NCI-H446 treated with DMSO at 0.1 percent for 48 hours (cell line): ENCODE results near the gene ZNF630.
"Not testable (repeated sequence)": the region's sequence is repeated elsewhere in the genome, so short reads cannot be mapped to it uniquely, and the experiment has no call there.

Experiments
- DNase-seq: peaks from one replicate; lab custom pipeline; 2025; lab: John Stamatoyannopoulos, UW

ZNF630 gene

DNA sequence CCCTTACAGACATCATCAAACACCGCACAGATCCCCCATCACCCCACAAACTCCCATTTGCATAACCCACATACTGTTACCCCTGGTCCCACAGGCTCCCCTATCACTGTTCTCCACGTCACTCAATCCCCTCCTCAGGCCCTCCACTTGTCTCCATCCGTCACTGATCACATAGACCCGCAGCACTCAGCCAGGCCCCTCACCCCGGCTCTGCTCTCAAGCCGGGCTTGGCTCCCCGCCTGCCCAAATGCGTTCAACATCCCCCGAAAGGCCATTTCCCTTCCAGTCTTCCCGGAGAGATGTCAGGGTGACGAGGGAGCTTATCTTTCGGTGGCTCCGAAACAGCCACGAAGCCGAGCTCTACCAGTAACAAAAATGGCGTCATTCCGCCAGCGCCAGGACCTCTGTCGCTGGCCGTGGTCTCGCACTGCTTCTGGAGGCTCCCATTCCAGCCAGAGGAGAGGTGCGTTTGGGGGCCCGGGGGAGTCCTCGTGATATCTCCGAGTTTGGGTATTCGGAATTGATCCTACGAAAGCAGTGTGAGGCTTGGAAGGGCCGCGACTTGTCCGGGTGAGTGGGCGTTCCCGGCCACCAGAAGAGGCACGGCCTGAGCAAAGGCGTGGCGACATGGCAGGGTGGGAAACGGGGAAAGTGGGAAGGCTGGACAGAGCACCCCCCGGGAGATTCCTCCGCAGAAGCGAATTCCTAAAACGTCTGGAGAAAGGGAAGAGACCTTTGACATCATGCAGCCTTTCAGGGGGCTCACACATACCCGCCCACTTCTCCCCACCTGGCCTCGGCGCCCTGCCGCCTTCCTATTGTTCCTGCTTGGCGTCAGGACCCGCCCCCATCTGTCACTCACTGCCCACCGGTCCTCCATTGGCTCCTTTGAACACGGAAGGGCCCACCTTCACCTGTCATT lies at the start of gene ZNF630:
ZNF630 (minus strand) TSS at position 577 of the 922 bp plus-strand sequence. CDS start 4,754 bp downstream, outside the sequence.
- no peak for DNase-seq

DNA sequence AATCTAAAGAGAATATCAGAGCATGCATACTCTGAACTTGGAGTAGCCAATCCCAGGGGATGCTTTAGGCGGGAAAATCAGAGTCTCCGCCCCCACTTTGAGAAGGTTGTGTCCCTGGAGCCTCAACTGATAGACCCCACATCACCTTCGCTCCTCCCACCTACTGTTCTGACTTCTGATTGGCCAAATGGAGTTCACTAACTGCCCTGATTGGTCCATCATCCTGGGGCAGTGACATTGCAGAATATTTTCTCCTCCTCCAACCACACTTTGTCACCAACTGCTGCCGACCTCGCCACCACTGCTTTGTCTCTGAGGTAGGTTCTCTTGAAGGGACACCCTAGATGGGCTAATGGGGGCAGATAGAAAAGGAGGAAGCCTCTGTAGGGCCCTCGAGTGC lies 36.3 kb upstream of the ZNF630 start:
- no peak for DNase-seq

DNA sequence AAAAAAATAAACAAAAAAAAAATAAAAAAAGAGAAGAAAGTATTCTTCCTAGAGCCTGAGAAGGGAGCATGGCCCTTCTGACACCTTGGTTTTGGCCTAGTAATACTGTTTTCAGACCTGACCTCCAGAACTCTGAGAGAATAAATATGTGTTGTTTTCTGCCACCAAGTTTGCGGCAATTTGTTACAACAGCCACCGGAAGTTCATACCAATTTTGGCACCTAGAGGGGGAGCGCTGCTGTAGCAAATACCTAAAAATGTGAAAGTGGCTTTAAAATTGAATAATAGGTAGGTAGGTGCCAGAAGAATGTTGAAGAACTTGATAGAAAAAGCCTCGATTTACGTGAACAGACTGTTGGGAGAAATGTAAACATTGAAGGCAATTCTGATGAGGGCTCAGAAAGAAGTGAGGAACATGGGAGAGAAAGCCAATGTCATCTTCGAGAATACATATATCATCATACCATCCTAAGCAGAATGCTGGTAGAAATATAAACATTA lies 31.5 kb upstream of the ZNF630 start:
- DNase-seq: no peak

DNA sequence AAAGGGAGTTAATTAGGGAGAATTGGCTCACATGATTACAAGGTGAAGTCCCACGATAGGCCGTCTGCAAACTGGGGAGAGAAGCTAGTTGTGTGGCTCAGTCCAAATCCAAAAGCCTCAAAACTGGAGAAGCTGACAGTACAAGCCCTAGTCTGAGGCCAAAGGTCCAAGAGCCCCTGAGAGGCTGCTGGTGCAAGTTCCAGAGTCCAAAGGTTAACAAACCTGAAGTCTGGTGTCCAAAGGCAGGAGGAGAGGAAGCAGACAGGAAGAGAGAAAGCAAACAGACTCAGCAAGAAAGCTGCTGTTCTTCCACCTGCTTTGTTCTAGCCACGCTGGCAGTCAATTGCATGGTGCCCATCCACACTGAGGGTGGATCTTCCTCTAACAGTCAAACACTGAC lies 30.0 kb upstream of the ZNF630 start:
- no peak for DNase-seq

DNA sequence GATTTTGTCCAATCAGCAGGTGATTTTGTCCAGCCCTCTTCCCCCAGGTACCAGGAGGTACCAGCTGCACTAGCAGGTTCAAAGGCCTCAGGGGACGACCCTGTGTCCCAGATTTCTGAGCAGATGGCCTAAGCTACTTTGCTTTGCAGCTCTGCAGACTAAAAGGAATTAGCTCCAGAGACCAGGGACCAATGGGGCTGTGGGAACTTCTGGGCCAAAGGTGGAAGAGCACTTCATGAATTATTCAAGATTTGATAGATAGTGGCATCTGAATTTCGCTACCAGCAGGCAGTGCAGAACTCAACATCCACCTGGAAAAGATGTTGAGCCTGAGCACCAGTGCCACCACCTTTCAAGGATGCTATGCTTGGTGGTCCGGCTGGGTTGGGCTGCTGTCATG lies 21.1 kb upstream of the ZNF630 start:
- DNase-seq: not testable (repeated sequence)

GRCh38 chrX:48090123-48090522 lies 18.7 kb upstream of the ZNF630 start:
- no peak for DNase-seq

- no peak for DNase-seq
These were observed 14.6 kb upstream of the ZNF630 start for GRCh38 chrX:48086082-48086481.

DNA sequence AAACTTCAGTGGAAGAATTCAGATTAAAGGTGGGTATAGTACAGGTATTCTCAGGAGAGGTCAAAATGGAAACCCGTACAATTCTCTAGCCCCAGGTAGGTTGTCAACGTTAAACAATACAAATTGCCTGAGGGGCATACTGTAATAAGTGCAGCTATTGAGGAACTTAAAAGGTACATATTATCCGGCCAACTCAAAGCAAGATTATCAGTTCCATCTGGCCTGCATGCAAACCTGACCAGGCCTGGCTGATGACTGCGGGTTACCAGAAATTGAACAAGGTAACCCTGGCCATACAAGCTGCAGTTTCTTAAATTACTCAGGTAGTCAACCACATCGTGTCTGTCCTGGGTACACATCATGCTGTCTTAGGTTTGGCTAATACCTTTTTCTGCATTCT lies 12.3 kb upstream of the ZNF630 start:
- no peak for DNase-seq

DNA sequence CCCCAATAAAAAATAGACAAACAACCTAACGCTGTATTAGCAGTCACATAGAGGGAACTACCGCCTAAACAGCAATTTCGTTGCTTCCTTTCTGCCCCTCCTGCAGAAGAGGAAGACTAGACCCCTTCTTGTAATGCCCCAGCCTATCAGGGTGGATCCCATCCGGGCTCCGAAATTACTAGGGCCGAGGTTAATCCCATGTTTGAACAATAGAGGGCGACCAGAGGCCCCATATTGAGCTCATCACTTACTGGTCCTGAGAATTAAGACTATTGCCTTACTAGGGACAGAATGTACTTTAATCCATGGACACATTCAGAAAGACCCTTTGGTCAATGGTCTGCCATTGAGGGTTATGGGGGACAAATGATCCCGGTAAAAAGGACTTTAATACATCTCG lies 11.8 kb upstream of the ZNF630 start:
- DNase-seq: no peak

DNA sequence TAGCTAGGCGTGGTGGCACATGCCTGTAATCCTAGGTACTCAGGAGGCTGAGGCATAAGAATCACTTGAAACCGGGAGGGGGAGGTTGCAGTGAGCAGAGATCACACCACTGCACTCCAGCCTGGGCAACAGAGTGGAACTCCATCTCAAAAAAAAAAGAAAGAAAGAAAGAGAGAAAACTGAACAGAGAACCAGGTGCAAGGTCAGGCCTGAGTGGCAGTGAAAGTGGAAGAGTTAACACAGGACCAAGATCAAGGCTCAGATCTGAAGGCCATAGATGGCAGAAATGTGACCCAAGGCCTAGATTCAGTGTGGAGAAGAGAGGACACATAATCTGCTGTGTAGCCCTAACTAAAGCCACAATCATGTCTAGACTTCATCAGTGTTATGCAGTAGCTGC lies 4.9 kb upstream of the ZNF630 start:
- no peak for DNase-seq

GRCh38 chrX:48071986-48072605 lies 656 bp upstream of the ZNF630 start:
- no peak for DNase-seq

- DNase-seq: no peak
These were observed 3.1 kb downstream of the ZNF630 start for GRCh38 chrX:48068096-48068887.

GRCh38 chrX:48064261-48064660 lies 7.2 kb downstream of the ZNF630 start:
- no peak for DNase-seq

DNA sequence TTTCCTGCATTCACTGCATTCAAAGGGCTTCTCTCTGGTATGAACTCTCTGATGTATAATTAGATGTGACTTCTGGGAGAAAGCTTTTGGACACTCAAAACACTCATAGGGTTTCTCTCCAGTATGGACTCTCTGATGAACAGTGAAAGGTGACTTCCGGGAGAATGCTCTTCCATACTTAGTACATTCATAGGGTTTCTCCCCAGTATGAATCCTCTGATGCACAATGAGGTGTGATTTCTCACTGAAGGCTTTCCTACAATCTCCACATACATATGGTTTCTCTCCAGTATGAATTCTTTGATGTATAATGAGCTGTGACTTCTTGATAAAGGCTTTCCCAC lies 12.2 kb downstream of the ZNF630 start:
- DNase-seq: no peak

GRCh38 chrX:48058621-48059295 lies 12.7 kb downstream of the ZNF630 start:
- no peak for DNase-seq

- no peak for DNase-seq
These were observed 24.6 kb downstream of the ZNF630 start for GRCh38 chrX:48046846-48047245.

- DNase-seq: no peak
These were observed 25.8 kb downstream of the ZNF630 start for GRCh38 chrX:48045410-48046311.

DNA sequence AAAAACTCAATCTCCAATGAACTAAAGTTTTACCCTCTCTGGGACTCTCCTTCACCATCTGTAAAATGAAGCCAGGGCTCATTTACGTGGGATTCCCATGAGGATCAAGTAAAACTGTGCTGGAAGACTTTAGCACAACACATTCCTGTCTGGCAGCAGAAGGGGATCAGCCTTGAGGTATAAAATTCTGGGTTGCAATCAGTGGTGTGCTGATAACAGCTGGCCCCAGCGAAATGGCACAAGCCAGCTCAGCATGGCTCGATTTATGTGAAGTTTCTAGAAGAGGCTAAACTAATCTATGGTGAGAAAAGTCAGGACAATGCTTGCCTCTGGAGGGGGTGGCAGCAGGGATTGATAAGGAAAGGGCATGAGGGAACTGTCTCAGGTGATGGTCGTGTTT lies 28.4 kb downstream of the ZNF630 start:
- DNase-seq: no peak

GRCh38 chrX:48035891-48036290 lies 35.5 kb downstream of the ZNF630 start:
- no peak for DNase-seq

DNA sequence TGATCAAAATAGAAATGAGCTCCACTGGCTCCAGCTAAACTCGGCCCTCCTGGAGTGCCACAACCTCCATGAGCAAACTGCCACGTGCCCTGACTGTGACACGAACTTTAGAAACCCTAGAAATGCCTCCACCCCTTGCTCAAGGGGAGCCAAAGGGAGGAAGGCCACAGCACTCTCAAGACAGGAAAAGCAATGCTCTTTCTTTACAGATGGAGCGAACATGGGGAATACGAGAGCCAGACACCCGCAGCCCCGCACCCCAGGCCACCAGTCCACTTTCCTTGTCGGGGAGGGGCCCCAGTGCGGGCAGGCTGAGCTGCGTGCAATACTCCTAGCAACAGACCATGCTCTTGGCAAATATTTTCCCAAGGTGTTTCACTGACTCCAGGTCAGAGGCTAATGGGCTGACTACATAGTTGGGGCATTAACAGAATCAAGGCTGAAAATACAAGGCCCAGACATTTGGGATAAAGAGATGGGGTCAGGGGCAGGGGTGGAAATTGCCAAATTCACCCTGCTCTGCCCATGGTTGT lies 40.7 kb downstream of the ZNF630 start:
- not testable (repeated sequence) for DNase-seq

DNA sequence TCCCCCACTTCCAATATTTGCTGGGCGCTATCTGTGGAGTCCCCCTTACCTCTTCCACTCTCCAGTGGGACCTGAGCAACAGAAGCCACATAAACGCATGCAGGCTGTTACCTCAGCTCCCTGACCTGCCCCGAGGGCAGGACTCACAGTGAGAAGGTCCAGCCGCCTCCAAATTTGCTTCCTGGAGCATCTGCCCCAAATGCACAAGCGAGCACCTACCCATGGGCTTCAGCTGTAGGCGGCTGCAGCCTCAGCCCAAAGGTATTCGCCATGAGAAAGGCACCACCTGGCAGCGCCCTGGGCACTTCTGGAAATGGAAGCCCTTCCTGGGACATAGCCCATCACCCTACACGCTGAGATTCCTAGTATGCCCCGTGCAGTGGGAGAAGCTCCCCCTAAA lies 41.2 kb downstream of the ZNF630 start:
- DNase-seq: no peak
